ENCODE measurements around the gene ANK3. TPM values are rescaled to one million over a fixed set of nuclear protein-coding genes. Genes with fewer than 3 reads are reported as not detected.
A peak's percentile ranks its signal among the peaks of the same experiment; 100 is the strongest.

Gene ANK3
- 100 to 1,000 TPM; 101 to 318 TPM for total RNA-seq
- 100 to 1,000 TPM; 133 to 159 TPM for polyA plus RNA-seq (ENCODE audit: insufficient read length in 2 of 2)
- long read RNA-seq, donor 1, partial matches to known transcripts, result 0 of 5 reads
- long read RNA-seq, donor 1, other reads (novel, unspliced or antisense), result 0 of 5 reads
- long read RNA-seq, donor 2, partial matches to known transcripts, result 0 of 2 reads
- long read RNA-seq, donor 2, other reads (novel, unspliced or antisense), result 0 of 2 reads
- long read RNA-seq, donor 3, partial matches to known transcripts, result 0 of 3 reads
- long read RNA-seq, donor 3, other reads (novel, unspliced or antisense), result 0 of 3 reads
- long read RNA-seq, donor 4, partial matches to known transcripts, result 378 of 378 reads
- long read RNA-seq, donor 4, other reads (novel, unspliced or antisense), result 0 of 378 reads

GRCh38 chr10:60389413-60390025 lies at the start of gene ANK3:
ANK3 (minus strand) TSS chr10:60389875; CDS start chr10:60389538, 337 bp downstream.
- Histone ChIP-seq H3K27me3 (ENCODE audit: control insufficient read depth, insufficient read depth, low read length) (no peaks in the 10 kb centered on the region), H3K27ac (ENCODE audit: low read depth, low read length) (peak within 1 kb of the TSS; percentile 49), H3K4me1 (ENCODE audit: control insufficient read depth, insufficient read depth, low read length) (peaks cover 6% of the 10 kb centered on the region), H3K9me3 (ENCODE audit: control insufficient read depth, insufficient read depth, low read length) (no peaks in the 10 kb centered on the region), H3K4me3 (ENCODE audit: low read depth, low read length) (peak within 1 kb of the TSS; percentile 30), H3K36me3 (ENCODE audit: control insufficient read depth, insufficient read depth, low read length) (no peaks in the 10 kb centered on the region)
- 34% methylated on average over 5 of the region's 10 CpGs for WGBS (ENCODE audit: insufficient coverage)
- DNase-seq (ENCODE audit: low read depth in 4 of 6, low spot score in 6 of 6), result peak in 2 of 6 donors; percentile 67 to 88

DNA sequence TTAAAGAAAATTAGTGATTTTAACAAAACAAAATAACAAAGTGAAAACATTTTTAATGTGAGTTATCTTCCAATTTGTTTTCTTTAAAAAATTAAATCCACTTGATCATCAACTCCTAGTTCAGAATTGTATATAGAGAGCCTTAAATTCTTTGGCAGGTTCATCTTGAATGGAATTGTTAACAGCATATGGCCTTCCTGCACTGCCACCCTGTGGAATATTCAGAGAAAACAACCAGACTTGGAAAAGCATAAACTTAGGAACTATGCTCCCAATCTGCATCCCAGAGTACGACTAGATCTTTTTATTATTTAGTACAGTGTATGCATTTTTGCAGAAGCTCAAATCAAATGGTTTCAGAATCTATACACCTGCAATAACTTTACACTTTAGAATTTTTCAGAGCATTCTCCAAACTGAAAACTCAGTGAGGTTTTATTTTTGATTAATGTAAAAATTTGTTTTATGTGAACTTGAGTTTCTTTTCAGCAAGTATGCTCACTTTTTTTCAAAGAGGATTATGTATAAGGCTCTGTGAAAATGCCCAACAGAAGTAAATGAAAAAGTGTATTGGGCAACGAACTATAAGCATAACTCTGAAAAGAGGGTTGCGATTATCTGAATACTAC lies 44.9 kb upstream of the ANK3 start:
- H3K27me3 ChIP-seq (ENCODE audit: control insufficient read depth, insufficient read depth, low read length), result no peaks in the 10 kb centered on the region
- no peaks in the 10 kb centered on the region for H3K4me1 ChIP-seq (ENCODE audit: control insufficient read depth, insufficient read depth, low read length)
- no peaks in the 10 kb centered on the region for H3K36me3 ChIP-seq (ENCODE audit: control insufficient read depth, insufficient read depth, low read length)
- no CpG with 5 or more reads among the region's 3 CpGs for WGBS (ENCODE audit: insufficient coverage)
- H3K27ac ChIP-seq (ENCODE audit: low read depth, low read length), result no peak overlapping the region
- H3K9me3 ChIP-seq (ENCODE audit: control insufficient read depth, insufficient read depth, low read length), result no peaks in the 10 kb centered on the region
- no peak overlapping the region for H3K4me3 ChIP-seq (ENCODE audit: low read depth, low read length)
- DNase-seq (ENCODE audit: low read depth in 4 of 6, low spot score in 6 of 6), result peak in 5 of 6 donors; percentile 56 to 94 (median 69)

DNA sequence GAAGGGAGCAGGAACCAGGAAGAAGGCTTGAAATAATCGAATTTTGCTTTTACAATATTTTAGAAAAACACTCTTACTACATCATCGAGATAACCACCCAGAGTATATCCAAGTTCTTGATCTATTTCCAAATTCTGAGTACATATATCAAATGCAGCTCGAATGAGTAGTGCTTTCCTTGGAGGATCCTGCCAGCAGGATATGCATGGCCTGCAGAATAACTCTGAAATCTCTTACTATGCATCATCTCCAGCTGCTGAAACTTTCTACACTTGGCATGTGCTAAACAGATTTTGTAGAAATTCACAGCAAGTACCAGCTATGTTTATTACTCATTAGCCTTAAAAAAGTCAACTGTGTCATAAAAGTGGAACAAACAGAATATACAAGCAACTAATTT lies 44.0 kb upstream of the ANK3 start:
- no peak for DNase-seq (ENCODE audit: low read depth in 4 of 6, low spot score in 6 of 6)
- H3K36me3 ChIP-seq (ENCODE audit: control insufficient read depth, insufficient read depth, low read length), result no peaks in the 10 kb centered on the region
- H3K27me3 ChIP-seq (ENCODE audit: control insufficient read depth, insufficient read depth, low read length), result no peaks in the 10 kb centered on the region
- H3K27ac ChIP-seq (ENCODE audit: low read depth, low read length), result no peak overlapping the region
- H3K4me3 ChIP-seq (ENCODE audit: low read depth, low read length), result no peak overlapping the region
- 38% methylated on average over 1 of the region's 3 CpGs for WGBS (ENCODE audit: insufficient coverage)
- H3K4me1 ChIP-seq (ENCODE audit: control insufficient read depth, insufficient read depth, low read length), result no peaks in the 10 kb centered on the region
- H3K9me3 ChIP-seq (ENCODE audit: control insufficient read depth, insufficient read depth, low read length), result no peaks in the 10 kb centered on the region

GRCh38 chr10:60430836-60431597 lies 41.3 kb upstream of the ANK3 start:
- H3K4me3 ChIP-seq (ENCODE audit: low read depth, low read length), result no peak overlapping the region
- H3K4me1 ChIP-seq (ENCODE audit: control insufficient read depth, insufficient read depth, low read length), result no peaks in the 10 kb centered on the region
- DNase-seq (ENCODE audit: low read depth in 4 of 6, low spot score in 6 of 6), result no peak
- H3K9me3 ChIP-seq (ENCODE audit: control insufficient read depth, insufficient read depth, low read length), result no peaks in the 10 kb centered on the region
- H3K27me3 ChIP-seq (ENCODE audit: control insufficient read depth, insufficient read depth, low read length), result no peaks in the 10 kb centered on the region
- no peaks in the 10 kb centered on the region for H3K36me3 ChIP-seq (ENCODE audit: control insufficient read depth, insufficient read depth, low read length)
- no peak overlapping the region for H3K27ac ChIP-seq (ENCODE audit: low read depth, low read length)
- 71% methylated on average over 2 of the region's 7 CpGs for WGBS (ENCODE audit: insufficient coverage)

DNA sequence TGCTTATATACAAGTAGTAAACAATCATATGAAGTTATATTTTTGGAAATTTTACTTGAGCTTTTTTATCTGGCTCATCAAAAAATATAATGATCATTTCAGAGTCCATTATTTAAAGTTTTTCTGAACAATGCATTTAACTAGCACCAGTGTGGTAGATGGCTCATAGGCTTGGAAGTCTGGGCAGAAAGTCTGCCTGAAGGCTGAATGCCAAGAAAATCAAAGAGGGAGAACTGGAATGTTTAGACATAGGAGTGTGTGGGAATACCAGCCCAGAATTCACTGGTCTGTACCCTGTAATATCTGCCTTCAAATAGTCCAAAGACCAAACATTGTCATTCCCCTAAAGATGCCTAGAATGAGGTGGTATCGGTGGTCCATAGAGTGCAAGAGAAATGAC lies 40.3 kb upstream of the ANK3 start:
- Histone ChIP-seq H3K27me3 (ENCODE audit: control insufficient read depth, insufficient read depth, low read length) (no peaks in the 10 kb centered on the region), H3K4me1 (ENCODE audit: control insufficient read depth, insufficient read depth, low read length) (no peaks in the 10 kb centered on the region), H3K36me3 (ENCODE audit: control insufficient read depth, insufficient read depth, low read length) (no peaks in the 10 kb centered on the region), H3K27ac (ENCODE audit: low read depth, low read length) (no peak overlapping the region), H3K9me3 (ENCODE audit: control insufficient read depth, insufficient read depth, low read length) (no peaks in the 10 kb centered on the region), H3K4me3 (ENCODE audit: low read depth, low read length) (no peak overlapping the region)
- WGBS (ENCODE audit: insufficient coverage), result no CpG with 5 or more reads among the region's 1 CpG
- DNase-seq (ENCODE audit: low read depth in 4 of 6, low spot score in 6 of 6), result peak in 1 of 6 donors; percentile 54

- Histone ChIP-seq H3K9me3 (ENCODE audit: control insufficient read depth, insufficient read depth, low read length) (no peaks in the 10 kb centered on the region), H3K27me3 (ENCODE audit: control insufficient read depth, insufficient read depth, low read length) (no peaks in the 10 kb centered on the region), H3K4me1 (ENCODE audit: control insufficient read depth, insufficient read depth, low read length) (no peaks in the 10 kb centered on the region), H3K4me3 (ENCODE audit: low read depth, low read length) (no peak overlapping the region), H3K27ac (ENCODE audit: low read depth, low read length) (no peak overlapping the region), H3K36me3 (ENCODE audit: control insufficient read depth, insufficient read depth, low read length) (no peaks in the 10 kb centered on the region)
- no CpG with 5 or more reads among the region's 2 CpGs for WGBS (ENCODE audit: insufficient coverage)
- no peak for DNase-seq (ENCODE audit: low read depth in 4 of 6, low spot score in 6 of 6)
Observed at GRCh38 chr10:60429084-60429849, 39.6 kb upstream of the ANK3 start.

- Histone ChIP-seq H3K36me3 (ENCODE audit: control insufficient read depth, insufficient read depth, low read length) (no peaks in the 10 kb centered on the region), H3K27ac (ENCODE audit: low read depth, low read length) (no peak overlapping the region), H3K27me3 (ENCODE audit: control insufficient read depth, insufficient read depth, low read length) (no peaks in the 10 kb centered on the region), H3K9me3 (ENCODE audit: control insufficient read depth, insufficient read depth, low read length) (no peaks in the 10 kb centered on the region), H3K4me1 (ENCODE audit: control insufficient read depth, insufficient read depth, low read length) (no peaks in the 10 kb centered on the region), H3K4me3 (ENCODE audit: low read depth, low read length) (no peak overlapping the region)
- no peak for DNase-seq (ENCODE audit: low read depth in 4 of 6, low spot score in 6 of 6)
- no CpG with 5 or more reads among the region's 3 CpGs for WGBS (ENCODE audit: insufficient coverage)
Observed at GRCh38 chr10:60428387-60428737, 38.7 kb upstream of the ANK3 start.

- DNase-seq (ENCODE audit: low read depth in 4 of 6, low spot score in 6 of 6), result no peak
- Histone ChIP-seq H3K36me3 (ENCODE audit: control insufficient read depth, insufficient read depth, low read length) (no peaks in the 10 kb centered on the region), H3K9me3 (ENCODE audit: control insufficient read depth, insufficient read depth, low read length) (no peaks in the 10 kb centered on the region), H3K27me3 (ENCODE audit: control insufficient read depth, insufficient read depth, low read length) (no peaks in the 10 kb centered on the region), H3K4me3 (ENCODE audit: low read depth, low read length) (no peak overlapping the region), H3K27ac (ENCODE audit: low read depth, low read length) (no peak overlapping the region), H3K4me1 (ENCODE audit: control insufficient read depth, insufficient read depth, low read length) (no peaks in the 10 kb centered on the region)
- WGBS (ENCODE audit: insufficient coverage), result no CpG with 5 or more reads among the region's 3 CpGs
Observed at GRCh38 chr10:60427709-60428386, 38.2 kb upstream of the ANK3 start.
